Measurements from ENCODE around the gene CRYGN. TPM values are rescaled to one million over a fixed set of nuclear protein-coding genes. Genes with fewer than 3 reads are reported as not detected.

Gene CRYGN
- total and polyA plus RNA-seq, 2 of the 13 experiments (the other 11 are each of a cell fraction or from before 2014, with no cell fraction given), result 0.11 TPM; not detected in 1

- TF ChIP-seq, protein P1, sequence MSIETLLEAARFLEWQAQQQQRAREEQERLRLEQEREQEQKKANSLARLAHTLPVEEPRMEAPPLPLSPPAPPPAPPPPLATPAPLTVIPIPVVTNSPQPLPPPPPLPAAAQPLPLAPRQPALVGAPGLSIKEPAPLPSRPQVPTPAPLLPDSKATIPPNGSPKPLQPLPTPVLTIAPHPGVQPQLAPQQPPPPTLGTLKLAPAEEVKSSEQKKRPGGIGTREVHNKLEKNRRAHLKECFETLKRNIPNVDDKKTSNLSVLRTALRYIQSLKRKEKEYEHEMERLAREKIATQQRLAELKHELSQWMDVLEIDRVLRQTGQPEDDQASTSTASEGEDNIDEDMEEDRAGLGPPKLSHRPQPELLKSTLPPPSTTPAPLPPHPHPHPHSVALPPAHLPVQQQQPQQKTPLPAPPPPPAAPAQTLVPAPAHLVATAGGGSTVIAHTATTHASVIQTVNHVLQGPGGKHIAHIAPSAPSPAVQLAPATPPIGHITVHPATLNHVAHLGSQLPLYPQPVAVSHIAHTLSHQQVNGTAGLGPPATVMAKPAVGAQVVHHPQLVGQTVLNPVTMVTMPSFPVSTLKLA (IDR thresholded peaks at IDR 0.05), result no peak
- TF ChIP-seq, protein P2, sequence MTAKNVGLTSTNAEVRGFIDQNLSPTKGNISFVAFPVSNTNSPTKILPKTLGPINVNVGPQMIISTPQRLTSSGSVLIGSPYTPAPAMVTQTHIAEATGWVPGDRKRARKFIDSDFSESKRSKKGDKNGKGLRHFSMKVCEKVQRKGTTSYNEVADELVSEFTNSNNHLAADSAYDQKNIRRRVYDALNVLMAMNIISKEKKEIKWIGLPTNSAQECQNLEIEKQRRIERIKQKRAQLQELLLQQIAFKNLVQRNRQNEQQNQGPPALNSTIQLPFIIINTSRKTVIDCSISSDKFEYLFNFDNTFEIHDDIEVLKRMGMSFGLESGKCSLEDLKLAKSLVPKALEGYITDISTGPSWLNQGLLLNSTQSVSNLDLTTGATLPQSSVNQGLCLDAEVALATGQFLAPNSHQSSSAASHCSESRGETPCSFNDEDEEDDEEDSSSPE (CRISPR knock-in tag; IDR thresholded peaks at IDR 0.05), result no peak
- TF ChIP-seq, protein P3, sequence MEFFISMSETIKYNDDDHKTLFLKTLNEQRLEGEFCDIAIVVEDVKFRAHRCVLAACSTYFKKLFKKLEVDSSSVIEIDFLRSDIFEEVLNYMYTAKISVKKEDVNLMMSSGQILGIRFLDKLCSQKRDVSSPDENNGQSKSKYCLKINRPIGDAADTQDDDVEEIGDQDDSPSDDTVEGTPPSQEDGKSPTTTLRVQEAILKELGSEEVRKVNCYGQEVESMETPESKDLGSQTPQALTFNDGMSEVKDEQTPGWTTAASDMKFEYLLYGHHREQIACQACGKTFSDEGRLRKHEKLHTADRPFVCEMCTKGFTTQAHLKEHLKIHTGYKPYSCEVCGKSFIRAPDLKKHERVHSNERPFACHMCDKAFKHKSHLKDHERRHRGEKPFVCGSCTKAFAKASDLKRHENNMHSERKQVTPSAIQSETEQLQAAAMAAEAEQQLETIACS (CRISPR knock-in tag; IDR thresholded peaks at IDR 0.05), result no peak
- TF ChIP-seq MYC (CRISPR knock-in tag; IDR thresholded peaks at IDR 0.05; ENCODE audit: borderline replicate concordance), result no peak
- TF ChIP-seq STAT5B (CRISPR knock-in tag; IDR thresholded peaks at IDR 0.05), result no peak
- TF ChIP-seq HIC2 (CRISPR knock-in tag; IDR thresholded peaks at IDR 0.05; ENCODE audit: low read depth), result no peak
- TF ChIP-seq MAFF (IDR thresholded peaks at IDR 0.05; ENCODE audit: low read depth, low read length), result no peak
These were observed 47.3 kb upstream of the CRYGN start (continued) for GRCh38 chr7:151487228-151487627.

DNA sequence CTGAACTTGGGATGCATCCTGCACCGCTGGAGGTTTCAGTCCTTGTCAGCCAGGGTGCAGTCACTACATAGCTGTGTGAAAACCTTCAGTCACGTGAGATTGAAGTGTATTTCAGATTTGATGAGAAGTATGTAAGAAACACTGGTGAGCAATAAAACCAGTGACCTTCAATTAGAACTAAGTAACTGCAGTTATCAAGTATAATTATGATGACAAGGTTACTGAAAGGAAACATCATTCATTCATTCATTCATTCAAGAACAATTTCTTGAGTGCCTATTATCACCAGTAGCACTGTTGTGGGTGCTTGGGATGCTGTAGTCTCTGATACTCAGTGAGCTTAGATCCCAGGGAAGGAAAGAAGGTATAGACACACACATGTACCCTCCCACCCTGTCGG, 46.1 kb upstream of the CRYGN start:
- Histone ChIP-seq H3K27ac (ENCODE audit: extremely low read length, insufficient read depth, low read length) (no peak overlapping the region), H3K27me3 (ENCODE audit: control insufficient read depth in 1 of 2, insufficient read depth in 2 of 2, low read length in 2 of 2) (no peaks in the 10 kb centered on the region), H3K4me3 (replicated peaks in 1 of 3; ENCODE audit: insufficient read depth in 1 of 3, low read depth in 2 of 3, low read length in 3 of 3) (no peak overlapping the region), H3K9ac (ENCODE audit: insufficient read depth, low read depth, low read length) (no peak overlapping the region), H4K20me1 (ENCODE audit: insufficient read depth, low read length) (no peaks in the 10 kb centered on the region; the same call in 1 of the 2 replicates), H3K79me2 (ENCODE audit: insufficient read depth, low read length) (peaks cover 2% of the 10 kb centered on the region), H3K9me3 (ENCODE audit: low read length) (no peaks in the 10 kb centered on the region), H3K4me1 (ENCODE audit: insufficient read depth, low read length) (no peaks in the 10 kb centered on the region), H2AFZ (ENCODE audit: low read length) (no peak overlapping the region), H3K4me2 (ENCODE audit: low read depth, low read length) (no peak overlapping the region), H3K36me3 (replicated peaks in 1 of 2; ENCODE audit: control insufficient read depth in 1 of 2, insufficient read depth in 2 of 2, low read length in 2 of 2) (peaks cover 14 to 91% of the 10 kb centered on the region in 2 experiments)
- ChIA-PET POLR2A (no interaction called here), CTCF (ENCODE audit: low intra/inter-chr PET ratio, low total read pairs) (no interaction called here)
- intact Hi-C loops (cut with micrococcal nuclease; ENCODE audit: unreplicated experiment), result no loop called here
- WGBS (ENCODE audit: low lambda C conversion rate), result 97% methylated on average over 3 of the region's 3 CpGs
- ATAC-seq, result no peak
- FAIRE-seq, result no peak
- in situ Hi-C loops (cut with HindIII; ENCODE audit: extremely low pct_ligation_motif_present, low pct_unique_long_range_greater_than_20kb), result no loop called here
- no peak for DNase-seq (ENCODE audit: low spot score)
- BruUV-seq (replicated peaks), result no TSS peak
- TF ChIP-seq ZBTB33 (CRISPR knock-in tag; IDR thresholded peaks at IDR 0.05) (no peak), IKZF1 (IDR thresholded peaks at IDR 0.05) (no peak), GZF1 (CRISPR knock-in tag; IDR thresholded peaks at IDR 0.05) (no peak), SRSF1 (optimal IDR thresholded peaks at IDR 0.05; ENCODE audit: low read depth, low read length) (no peak)
- TF ChIP-seq, protein P4, sequence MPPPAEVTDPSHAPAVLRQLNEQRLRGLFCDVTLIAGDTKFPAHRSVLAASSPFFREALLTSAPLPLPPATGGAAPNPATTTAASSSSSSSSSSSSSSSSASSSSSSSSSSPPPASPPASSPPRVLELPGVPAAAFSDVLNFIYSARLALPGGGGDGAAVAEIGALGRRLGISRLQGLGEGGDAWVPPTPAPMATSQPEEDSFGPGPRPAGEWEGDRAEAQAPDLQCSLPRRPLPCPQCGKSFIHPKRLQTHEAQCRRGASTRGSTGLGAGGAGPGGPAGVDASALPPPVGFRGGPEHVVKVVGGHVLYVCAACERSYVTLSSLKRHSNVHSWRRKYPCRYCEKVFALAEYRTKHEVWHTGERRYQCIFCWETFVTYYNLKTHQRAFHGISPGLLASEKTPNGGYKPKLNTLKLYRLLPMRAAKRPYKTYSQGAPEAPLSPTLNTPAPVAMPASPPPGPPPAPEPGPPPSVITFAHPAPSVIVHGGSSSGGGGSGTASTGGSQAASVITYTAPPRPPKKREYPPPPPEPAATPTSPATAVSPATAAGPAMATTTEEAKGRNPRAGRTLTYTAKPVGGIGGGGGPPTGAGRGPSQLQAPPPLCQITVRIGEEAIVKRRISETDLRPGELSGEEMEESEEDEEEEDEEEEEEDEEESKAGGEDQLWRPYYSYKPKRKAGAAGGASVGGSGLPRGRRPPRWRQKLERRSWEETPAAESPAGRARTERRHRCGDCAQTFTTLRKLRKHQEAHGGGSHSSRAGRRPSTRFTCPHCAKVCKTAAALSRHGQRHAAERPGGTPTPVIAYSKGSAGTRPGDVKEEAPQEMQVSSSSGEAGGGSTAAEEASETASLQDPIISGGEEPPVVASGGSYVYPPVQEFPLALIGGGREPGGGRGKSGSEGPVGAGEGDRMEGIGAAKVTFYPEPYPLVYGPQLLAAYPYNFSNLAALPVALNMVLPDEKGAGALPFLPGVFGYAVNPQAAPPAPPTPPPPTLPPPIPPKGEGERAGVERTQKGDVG (CRISPR knock-in tag; IDR thresholded peaks at IDR 0.05; ENCODE audit: borderline replicate concordance), result no peak
